ENCODE results near the gene ALDH1A2.

DNA sequence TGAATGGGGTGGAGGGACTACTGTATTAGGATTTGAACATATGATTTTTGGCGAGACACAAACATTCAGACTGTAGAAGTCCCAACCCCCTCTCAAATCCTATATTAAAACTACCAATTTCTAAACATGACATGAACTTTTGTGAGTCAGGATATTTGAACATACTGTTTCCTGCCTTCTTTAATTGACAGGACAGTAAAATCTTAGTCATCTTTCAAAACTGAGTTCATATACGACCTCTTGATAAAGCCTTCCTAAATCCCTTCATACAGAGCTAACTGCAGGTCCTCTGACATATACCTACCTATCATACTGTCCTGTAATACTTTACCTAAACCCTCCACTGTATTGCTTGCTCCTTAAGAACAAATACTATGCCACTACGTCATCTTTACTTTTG lies 23.5 kb downstream of the ALDH1A2 start:
- TF ChIP-seq, protein P1, sequence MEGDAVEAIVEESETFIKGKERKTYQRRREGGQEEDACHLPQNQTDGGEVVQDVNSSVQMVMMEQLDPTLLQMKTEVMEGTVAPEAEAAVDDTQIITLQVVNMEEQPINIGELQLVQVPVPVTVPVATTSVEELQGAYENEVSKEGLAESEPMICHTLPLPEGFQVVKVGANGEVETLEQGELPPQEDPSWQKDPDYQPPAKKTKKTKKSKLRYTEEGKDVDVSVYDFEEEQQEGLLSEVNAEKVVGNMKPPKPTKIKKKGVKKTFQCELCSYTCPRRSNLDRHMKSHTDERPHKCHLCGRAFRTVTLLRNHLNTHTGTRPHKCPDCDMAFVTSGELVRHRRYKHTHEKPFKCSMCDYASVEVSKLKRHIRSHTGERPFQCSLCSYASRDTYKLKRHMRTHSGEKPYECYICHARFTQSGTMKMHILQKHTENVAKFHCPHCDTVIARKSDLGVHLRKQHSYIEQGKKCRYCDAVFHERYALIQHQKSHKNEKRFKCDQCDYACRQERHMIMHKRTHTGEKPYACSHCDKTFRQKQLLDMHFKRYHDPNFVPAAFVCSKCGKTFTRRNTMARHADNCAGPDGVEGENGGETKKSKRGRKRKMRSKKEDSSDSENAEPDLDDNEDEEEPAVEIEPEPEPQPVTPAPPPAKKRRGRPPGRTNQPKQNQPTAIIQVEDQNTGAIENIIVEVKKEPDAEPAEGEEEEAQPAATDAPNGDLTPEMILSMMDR (IDR thresholded peaks at IDR 0.05): no peak
- TF ChIP-seq POLR2A (IDR thresholded peaks at IDR 0.05): no peak

Data from right lobe of liver (tissue), 4 donors.